Cardiac muscle cell (in vitro differentiated cells and primary cell): ENCODE measurements around the gene SSR3. TPM values are rescaled to one million over a fixed set of nuclear protein-coding genes. Genes with fewer than 3 reads are reported as not detected.

ENCODE experiments used
- DNase-seq, 2 donors: peaks; one replicate each; pipeline versions ENCODE4 v3.0.0 to v3.0.0-alpha.2; 2010 to 2017; ENCODE audit warnings: low read depth in 1 of 2, low spot score in 1 of 2
- H3K27ac ChIP-seq: fragments of 200-600 bp; sonication (generic); 2 replicates; pipeline ENCODE4 v1.5.1; 2016
- H3K27me3 ChIP-seq: fragments of 200-600 bp; sonication (generic); 2 replicates; pipeline ENCODE4 v1.6.0; 2016; ENCODE audit warnings: control low read depth
- H3K36me3 ChIP-seq: fragments of 200-600 bp; sonication (generic); 2 replicates; pipeline ENCODE4 v1.5.1; 2016; ENCODE audit warnings: control low read depth
- H3K4me1 ChIP-seq: fragments of 200-600 bp; sonication (generic); 2 replicates; pipeline ENCODE4 v1.8.1; 2017; ENCODE audit warnings: low read depth, mild to moderate bottlenecking, mixed run types
- H3K4me3 ChIP-seq: fragments of 200-600 bp; sonication (generic); 2 replicates; pipeline ENCODE4 v1.5.1; 2016; ENCODE audit warnings: mild to moderate bottlenecking
- H3K9me3 ChIP-seq: fragments of 200-600 bp; sonication (generic); 2 replicates; pipeline ENCODE4 v1.5.1; 2017; ENCODE audit warnings: low read depth, mild to moderate bottlenecking, control low read depth
- polyA plus RNA-seq: library from polyadenylated mRNA; unstranded; fragments of >200 nt; fragmentation: Nextera tagmentation; extraction: Ambion mirVana; gene quantifications from 2 replicates; pipeline ENCODE4 v1.2.1, GENCODE V29; 2016
- total RNA-seq: library from RNA; depleted of rRNA; stranded (reverse); fragments of >200 nt; gene quantifications from 2 replicates; pipeline ENCODE4 v1.2.3, GENCODE V29; 2016
- TF ChIP-seq, protein P1 (sequence below): IDR thresholded peaks from 2 replicates; pipeline ENCODE4 v1.5.1; 2012; ENCODE audit warnings: low read depth, mild to moderate bottlenecking, low read length

The SSR3 gene
- total and polyA plus RNA-seq, 2 experiments from 2014 or later = 143 to 202 TPM

GRCh38 chr3:156558389-156558788, 3.5 kb upstream of the SSR3 start:
- H3K4me3 ChIP-seq = no peak overlapping the region
- peak overlapping the region; percentile 89 for H3K27ac ChIP-seq
- no peaks in the 10 kb centered on the region for H3K9me3 ChIP-seq
- DNase-seq = peak in 1 of 2 donors; percentile 32
- peaks cover 22% of the 10 kb centered on the region for H3K4me1 ChIP-seq
- H3K27me3 ChIP-seq = no peaks in the 10 kb centered on the region
- TF ChIP-seq, protein P1, sequence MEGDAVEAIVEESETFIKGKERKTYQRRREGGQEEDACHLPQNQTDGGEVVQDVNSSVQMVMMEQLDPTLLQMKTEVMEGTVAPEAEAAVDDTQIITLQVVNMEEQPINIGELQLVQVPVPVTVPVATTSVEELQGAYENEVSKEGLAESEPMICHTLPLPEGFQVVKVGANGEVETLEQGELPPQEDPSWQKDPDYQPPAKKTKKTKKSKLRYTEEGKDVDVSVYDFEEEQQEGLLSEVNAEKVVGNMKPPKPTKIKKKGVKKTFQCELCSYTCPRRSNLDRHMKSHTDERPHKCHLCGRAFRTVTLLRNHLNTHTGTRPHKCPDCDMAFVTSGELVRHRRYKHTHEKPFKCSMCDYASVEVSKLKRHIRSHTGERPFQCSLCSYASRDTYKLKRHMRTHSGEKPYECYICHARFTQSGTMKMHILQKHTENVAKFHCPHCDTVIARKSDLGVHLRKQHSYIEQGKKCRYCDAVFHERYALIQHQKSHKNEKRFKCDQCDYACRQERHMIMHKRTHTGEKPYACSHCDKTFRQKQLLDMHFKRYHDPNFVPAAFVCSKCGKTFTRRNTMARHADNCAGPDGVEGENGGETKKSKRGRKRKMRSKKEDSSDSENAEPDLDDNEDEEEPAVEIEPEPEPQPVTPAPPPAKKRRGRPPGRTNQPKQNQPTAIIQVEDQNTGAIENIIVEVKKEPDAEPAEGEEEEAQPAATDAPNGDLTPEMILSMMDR = no peak
- no peaks in the 10 kb centered on the region for H3K36me3 ChIP-seq

DNA sequence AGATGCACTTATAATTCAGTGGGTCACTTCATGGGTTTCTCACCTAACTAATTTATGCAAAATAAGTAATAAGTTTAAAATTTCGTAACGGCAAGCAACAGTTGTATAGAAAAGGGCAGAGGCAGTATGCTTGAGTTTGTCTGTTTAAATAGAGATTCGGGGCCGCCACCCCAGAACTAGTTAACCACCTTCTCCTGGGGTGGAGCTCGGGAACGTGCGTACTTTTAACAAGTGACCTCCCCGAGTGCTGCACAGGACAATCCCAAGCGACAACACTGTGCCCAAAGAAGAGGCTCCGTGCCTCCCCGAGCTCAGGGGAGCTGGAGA, 439 bp downstream of the SSR3 start:
- no peaks in the 10 kb centered on the region for H3K9me3 ChIP-seq
- no peak for DNase-seq
- H3K27ac ChIP-seq = peak overlapping the region; percentile 92
- H3K4me1 ChIP-seq = peaks cover 48% of the 10 kb centered on the region
- peaks cover 4% of the 10 kb centered on the region for H3K36me3 ChIP-seq
- TF ChIP-seq, protein P1 = no peak
- peak overlapping the region; percentile 76 for H3K4me3 ChIP-seq
- H3K27me3 ChIP-seq = no peaks in the 10 kb centered on the region

DNA sequence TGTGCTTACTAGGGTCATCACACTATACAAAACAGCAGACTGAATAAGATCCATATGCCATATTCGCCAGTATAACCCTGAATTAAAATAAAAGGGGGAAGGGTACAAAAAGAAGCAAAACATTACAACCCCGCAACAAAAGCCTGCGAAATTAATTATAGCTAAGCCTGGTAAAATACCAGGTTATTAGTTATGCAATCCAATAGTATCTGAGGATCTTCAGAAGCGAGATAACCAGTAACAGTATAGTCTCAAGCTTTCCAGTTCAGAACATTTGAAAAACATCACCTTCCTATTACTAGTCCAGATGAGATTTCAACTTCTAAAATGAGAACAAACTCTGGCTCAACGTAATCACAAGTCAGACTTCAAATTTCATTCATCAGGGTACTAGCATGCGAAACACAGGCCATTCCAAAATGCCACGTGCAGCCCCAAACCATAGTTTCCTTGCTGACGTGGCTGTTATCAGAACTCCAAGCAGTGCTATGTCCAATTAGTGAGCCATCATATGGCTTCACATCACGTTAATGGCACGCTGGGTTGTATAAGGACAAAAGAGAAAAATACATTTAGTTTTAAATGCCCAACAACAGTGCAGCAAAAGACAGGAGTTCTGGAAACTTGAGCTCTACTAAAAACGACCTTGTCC, 1.1 kb downstream of the SSR3 start:
- Histone ChIP-seq H3K27me3 (no peaks in the 10 kb centered on the region), H3K9me3 (no peaks in the 10 kb centered on the region), H3K4me1 (peaks cover 48% of the 10 kb centered on the region), H3K27ac (peak overlapping the region; percentile 92), H3K4me3 (peak overlapping the region; percentile 76), H3K36me3 (peaks cover 4% of the 10 kb centered on the region)
- TF ChIP-seq, protein P1 = no peak
- DNase-seq = peak in 1 of 2 donors; percentile 79

DNA sequence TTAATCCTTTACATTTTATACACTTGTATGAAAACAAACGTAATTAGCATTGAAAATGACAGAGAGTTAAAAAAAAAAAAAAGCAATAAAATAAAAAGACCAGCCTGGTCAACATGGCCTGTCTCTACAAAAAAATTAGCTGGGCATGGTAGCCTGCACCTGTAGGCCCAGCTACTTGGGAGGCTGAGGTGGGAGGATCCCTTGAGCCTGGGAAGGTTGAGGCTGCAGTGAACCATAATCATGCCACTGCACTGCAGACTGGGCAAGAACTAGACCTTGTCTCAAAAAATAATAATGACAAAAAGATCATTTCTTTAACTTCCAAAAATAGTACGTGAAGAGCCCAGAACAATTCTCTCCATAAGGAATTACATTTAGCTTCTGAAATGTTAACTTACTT, 1.9 kb downstream of the SSR3 start:
- H3K4me3 ChIP-seq = peak overlapping the region; percentile 76

DNA sequence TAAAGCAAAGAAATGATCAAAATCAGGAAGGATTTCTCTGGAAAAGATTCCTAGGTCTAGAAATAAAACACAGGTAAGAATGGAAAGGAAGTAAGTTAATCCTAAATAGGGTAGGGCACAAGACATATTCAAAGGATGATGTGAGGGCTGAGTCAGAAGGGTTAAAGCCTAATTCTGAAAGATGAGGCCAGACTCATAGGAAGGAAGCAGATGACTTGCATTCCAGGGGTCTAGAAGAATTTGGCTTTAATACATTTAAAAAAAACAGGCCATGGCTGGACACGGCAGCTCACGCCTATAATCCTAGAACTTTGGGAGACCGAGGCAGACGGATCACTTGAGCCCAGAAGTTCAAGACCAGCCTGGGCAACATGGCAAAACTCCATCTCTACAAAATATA, 3.2 kb downstream of the SSR3 start:
- Histone ChIP-seq H3K27ac (no peak overlapping the region), H3K4me1 (peaks cover 56% of the 10 kb centered on the region), H3K36me3 (peaks cover 11% of the 10 kb centered on the region), H3K27me3 (no peaks in the 10 kb centered on the region), H3K9me3 (no peaks in the 10 kb centered on the region), H3K4me3 (no peak overlapping the region)
- TF ChIP-seq, protein P1 = no peak
- peak in 1 of 2 donors; percentile 77 for DNase-seq

More for the DNA sequence above, 1.9 kb downstream of the SSR3 start:
- H3K9me3 ChIP-seq = no peaks in the 10 kb centered on the region
- TF ChIP-seq, protein P1 = no peak
- no peak for DNase-seq
- H3K27ac ChIP-seq = no peak overlapping the region
- H3K4me1 ChIP-seq = peaks cover 46% of the 10 kb centered on the region
- H3K36me3 ChIP-seq = peaks cover 4% of the 10 kb centered on the region
- no peaks in the 10 kb centered on the region for H3K27me3 ChIP-seq
